SU-DHL-6 (cell line): ENCODE measurements around the gene CTRL.

Experiments
- CTCF ChIP-seq: fragments of 200-600 bp; sonication (generic); IDR thresholded peaks from one replicate; pipeline ENCODE4 v1.5.1; 2017; ENCODE audit warnings: antibody characterized with exemption, mild to moderate bottlenecking, low read length, moderate library complexity; ENCODE audit not compliant: insufficient read depth, poor library complexity, severe bottlenecking
- EZH2phosphoT487 ChIP-seq: fragments of 200-600 bp; sonication (generic), shearing (Covaris generic); conservative IDR thresholded peaks from 2 replicates; pipeline ENCODE4 v1.6.1; 2018; ENCODE audit warnings: mild to moderate bottlenecking, antibody characterized with exemption, low read length, moderate library complexity, mixed read lengths

GRCh38 chr16:67922740-67923139 is 8.9 kb downstream of the CTRL start:
- TF ChIP-seq EZH2phosphoT487 (no peak), CTCF (no peak)
